Thoracic aorta (tissue), 2 donors: ENCODE measurements around the gene C9orf50. TPM values are rescaled to one million over a fixed set of nuclear protein-coding genes. Genes with fewer than 3 reads are reported as not detected.

Source experiments
- ATAC-seq: fragments of 150-250 bp; one replicate; pipeline ENCODE4 v1.8.0; 2017; ENCODE audit warnings: low read depth; ENCODE audit not compliant: insufficient number of reproducible peaks, low FRiP score
- DNase-seq: peaks from one replicate; pipeline ENCODE4 v3.0.0-alpha.2; 2020; ENCODE audit warnings: low spot score
- H3K27ac ChIP-seq, 2 donors: fragments of 200-600 bp; sonication (generic); 1 replicate in 1 of 2; 2 replicates in 1 of 2; pipeline ENCODE4 v1.5.1; 2016; ENCODE audit warnings: mild to moderate bottlenecking in 2 of 2, moderate library complexity in 2 of 2
- H3K27me3 ChIP-seq: fragments of 200-600 bp; sonication (generic); replicated peaks from 2 replicates; pipeline ENCODE4 v1.6.0; 2016; ENCODE audit warnings: mild to moderate bottlenecking; ENCODE audit not compliant: insufficient read depth
- H3K36me3 ChIP-seq: fragments of 200-600 bp; sonication (generic); one replicate; pipeline ENCODE4 v1.5.1; 2016
- H3K4me1 ChIP-seq, 2 donors: fragments of 200-600 bp; sonication (generic); 1 replicate in 1 of 2; 2 replicates in 1 of 2; pipeline versions ENCODE4 v1.5.1 to v1.6.0; 2016; ENCODE audit warnings: low read depth in 2 of 2, mild to moderate bottlenecking in 1 of 2; ENCODE audit not compliant: control insufficient read depth in 1 of 2
- H3K4me3 ChIP-seq: fragments of 200-600 bp; sonication (generic); 2 replicates; pipeline ENCODE4 v1.5.1; 2016; ENCODE audit warnings: mild to moderate bottlenecking
- H3K9me3 ChIP-seq: fragments of 200-600 bp; sonication (generic); 2 replicates; pipeline ENCODE4 v1.5.1; 2016
- CTCF ChIP-seq: fragments of 200-600 bp; sonication (generic); IDR thresholded peaks from one replicate; pipeline ENCODE4 v1.5.1; 2019; ENCODE audit warnings: antibody characterized with exemption
- total RNA-seq, 2 donors: library from RNA; depleted of rRNA; stranded (reverse); fragments of >200 nt; gene quantifications; one replicate each; pipeline versions ENCODE4 v1.1.0 to v1.2.3, GENCODE V29; 2016

C9orf50 gene
- total RNA-seq, 2 donors from 2014 or later, result not detected

GRCh38 chr9:129661029-129661428, 40.1 kb upstream of the C9orf50 start:
- no peak overlapping the region for H3K4me3 ChIP-seq
- no peaks in the 10 kb centered on the region for H3K9me3 ChIP-seq
- ATAC-seq, result no peak
- H3K4me1 ChIP-seq, result no peaks in the 10 kb centered on the region
- TF ChIP-seq CTCF, result no peak
- H3K36me3 ChIP-seq, result no peaks in the 10 kb centered on the region
- H3K27me3 ChIP-seq, result no peaks in the 10 kb centered on the region
- DNase-seq, result no peak
- H3K27ac ChIP-seq, result no peak overlapping the region

DNA sequence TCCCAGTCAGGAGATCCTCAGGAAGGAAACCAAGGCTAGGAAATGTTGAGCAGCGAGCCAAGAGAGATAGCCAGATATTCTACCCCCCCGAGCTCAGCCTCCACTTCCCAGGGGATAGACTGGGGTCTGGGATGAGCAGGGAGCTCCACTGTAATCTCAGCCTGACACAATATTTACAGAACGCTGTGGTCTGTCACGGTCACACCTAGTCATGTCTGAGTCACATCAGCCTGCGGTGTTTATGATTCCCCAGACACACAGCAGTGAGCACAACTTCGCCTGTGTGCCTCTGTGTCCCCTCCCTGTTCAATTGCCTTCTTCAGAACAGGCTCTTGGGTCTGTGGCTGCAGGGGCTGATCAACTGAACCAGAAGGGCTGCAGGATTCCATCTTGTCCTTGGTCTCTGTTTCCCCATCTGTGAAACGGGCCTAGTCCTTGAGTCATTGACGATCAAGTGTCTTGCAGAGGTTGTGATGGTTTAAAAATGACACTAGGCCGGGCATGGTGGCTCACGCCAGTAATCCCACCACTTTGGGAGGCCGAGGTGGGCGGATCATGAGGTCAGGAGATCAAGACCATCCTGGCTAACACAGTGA, 36.0 kb upstream of the C9orf50 start:
- Histone ChIP-seq H3K27ac (no peak overlapping the region), H3K27me3 (no peaks in the 10 kb centered on the region), H3K9me3 (no peaks in the 10 kb centered on the region), H3K4me3 (no peak overlapping the region), H3K4me1 (no peaks in the 10 kb centered on the region), H3K36me3 (no peaks in the 10 kb centered on the region)
- no peak for TF ChIP-seq CTCF
- DNase-seq (no peak), ATAC-seq (no peak)

GRCh38 chr9:129655696-129656095, 34.8 kb upstream of the C9orf50 start:
- no peak for DNase-seq
- H3K27me3 ChIP-seq, result no peaks in the 10 kb centered on the region
- no peaks in the 10 kb centered on the region for H3K36me3 ChIP-seq
- peaks cover 0 to 3% of the 10 kb centered on the region in 2 donors for H3K4me1 ChIP-seq
- no peak overlapping the region for H3K4me3 ChIP-seq
- H3K9me3 ChIP-seq, result no peaks in the 10 kb centered on the region
- no peak for TF ChIP-seq CTCF
- no peak for ATAC-seq
- no peak overlapping the region for H3K27ac ChIP-seq

DNA sequence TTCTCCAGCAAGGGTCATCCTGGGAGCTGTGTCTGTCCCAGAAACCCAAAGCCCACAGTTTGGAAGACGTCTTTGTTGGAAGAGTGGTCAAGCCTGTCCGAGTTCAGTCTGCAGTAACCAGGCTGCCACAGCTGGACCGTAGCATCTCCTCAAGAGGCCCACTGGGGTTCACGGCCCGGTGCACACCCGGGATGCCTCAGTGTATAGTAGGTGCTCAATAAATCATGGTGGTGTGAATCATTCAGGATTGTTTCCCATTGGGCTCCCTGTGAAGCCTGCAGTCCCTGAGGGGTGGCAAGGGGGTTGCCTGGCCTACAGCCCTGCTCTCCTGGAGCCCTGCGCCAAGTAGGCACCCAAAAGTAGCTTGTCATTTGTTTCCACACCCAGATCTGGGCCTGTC, 34.3 kb upstream of the C9orf50 start:
- peaks cover 0 to 8% of the 10 kb centered on the region in 2 donors for H3K4me1 ChIP-seq
- no peak overlapping the region for H3K4me3 ChIP-seq
- DNase-seq (no peak), ATAC-seq (no peak)
- H3K27me3 ChIP-seq, result no peaks in the 10 kb centered on the region
- TF ChIP-seq CTCF, result no peak
- H3K36me3 ChIP-seq, result no peaks in the 10 kb centered on the region
- no peak overlapping the region for H3K27ac ChIP-seq
- no peaks in the 10 kb centered on the region for H3K9me3 ChIP-seq

GRCh38 chr9:129654554-129655040, 33.7 kb upstream of the C9orf50 start:
- Histone ChIP-seq H3K4me1 (peaks cover 0 to 14% of the 10 kb centered on the region in 2 donors), H3K4me3 (no peak overlapping the region), H3K9me3 (no peaks in the 10 kb centered on the region), H3K36me3 (no peaks in the 10 kb centered on the region), H3K27me3 (no peaks in the 10 kb centered on the region), H3K27ac (no peak overlapping the region)
- DNase-seq (no peak), ATAC-seq (no peak)
- TF ChIP-seq CTCF, result no peak
